GM23338 (cell line): ENCODE results near the gene DSG1. TPM values are rescaled to one million over a fixed set of nuclear protein-coding genes. Genes with fewer than 3 reads are reported as not detected.
A peak's percentile ranks its signal among the peaks of the same experiment; 100 is the strongest.

Experiments used
- ATAC-seq: fragments of 200-7000 bp; cut with Tn5 transposase; 3 replicates; pipeline ENCODE4 v1.9.1; 2020
- DNase-seq: peaks from one replicate; pipeline ENCODE4 v3.0.0-alpha.2; 2015; ENCODE audit warnings: low spot score
- H2AFZ ChIP-seq: fragments of 200-600 bp; sonication (generic); 2 replicates; pipeline ENCODE4 v1.8.0; 2016; ENCODE audit warnings: antibody characterized with exemption, mild to moderate bottlenecking, moderate library complexity
- H3F3A ChIP-seq: fragments of 200-600 bp; sonication (generic); replicated peaks from 2 replicates; pipeline ENCODE4 v1.8.0; 2017; ENCODE audit warnings: antibody characterized with exemption, mixed run types, low read depth
- H3K27ac ChIP-seq: fragments of 200-600 bp; sonication (generic); 2 replicates; pipeline ENCODE4 v1.6.1; 2016; ENCODE audit warnings: low read depth
- H3K27me3 ChIP-seq: fragments of 200-600 bp; sonication (generic); 2 replicates; pipeline ENCODE4 v1.8.0; 2016; ENCODE audit warnings: mild to moderate bottlenecking, mixed run types, moderate library complexity; ENCODE audit not compliant: insufficient read depth
- H3K36me3 ChIP-seq: fragments of 200-600 bp; sonication (generic); 2 replicates; pipeline ENCODE4 v1.8.0; 2016; ENCODE audit warnings: mild to moderate bottlenecking; ENCODE audit not compliant: insufficient read depth
- H3K4me1 ChIP-seq: fragments of 200-600 bp; sonication (generic); 2 replicates; pipeline ENCODE4 v1.8.0; 2016; ENCODE audit warnings: mild to moderate bottlenecking, moderate library complexity; ENCODE audit not compliant: insufficient read depth
- H3K4me2 ChIP-seq: fragments of 200-600 bp; sonication (generic); 2 replicates; pipeline ENCODE4 v1.7.1; 2017; ENCODE audit warnings: mixed run types
- H3K4me3 ChIP-seq: fragments of 200-600 bp; sonication (generic); 2 replicates; pipeline ENCODE4 v1.6.1; 2016; ENCODE audit warnings: mixed run types
- H3K79me2 ChIP-seq: fragments of 200-600 bp; sonication (generic); replicated peaks from 2 replicates; pipeline ENCODE4 v1.8.0; 2017; ENCODE audit warnings: mild to moderate bottlenecking; ENCODE audit not compliant: insufficient read depth
- H3K9me2 ChIP-seq: fragments of 200-600 bp; sonication (generic); 2 replicates; pipeline ENCODE4 v1.8.0; 2017; ENCODE audit not compliant: insufficient read depth
- H4K20me1 ChIP-seq: fragments of 200-600 bp; sonication (generic); replicated peaks from 2 replicates; pipeline ENCODE4 v1.8.0; 2017; ENCODE audit warnings: mild to moderate bottlenecking; ENCODE audit not compliant: insufficient read depth
- H3K27ac Mint-ChIP-seq: 2 replicates; pipeline ENCODE4 v1.8.0; 2020; ENCODE audit warnings: inconsistent platforms, mild to moderate bottlenecking, moderate library complexity, mixed read lengths
- H3K27me3 Mint-ChIP-seq: 3 replicates; pipeline ENCODE4 v1.8.0; 2022; ENCODE audit warnings: low read depth, mild to moderate bottlenecking, moderate library complexity, mixed read lengths, inconsistent platforms; ENCODE audit not compliant: insufficient read depth, poor library complexity
- H3K36me3 Mint-ChIP-seq: 3 replicates; pipeline ENCODE4 v1.8.0; 2021; ENCODE audit warnings: low read depth, mild to moderate bottlenecking, inconsistent platforms, moderate library complexity, mixed read lengths
- H3K4me1 Mint-ChIP-seq: 3 replicates; pipeline ENCODE4 v1.8.0; 2020; ENCODE audit warnings: mild to moderate bottlenecking, inconsistent platforms, mixed read lengths
- H3K4me3 Mint-ChIP-seq: 3 replicates; pipeline ENCODE4 v1.8.0; 2021; ENCODE audit warnings: moderate library complexity, mild to moderate bottlenecking, inconsistent platforms, mixed read lengths
- H3K9me3 Mint-ChIP-seq: 3 replicates; pipeline ENCODE4 v1.8.0; 2020; ENCODE audit warnings: moderate library complexity, mild to moderate bottlenecking, inconsistent platforms, mixed read lengths
- CREB1 ChIP-seq: fragments of 250-450 bp; sonication (Bioruptor Pico); IDR thresholded peaks from 2 replicates; pipeline ENCODE4 v1.5.0; 2020; ENCODE audit warnings: low read depth, mild to moderate bottlenecking, moderate library complexity
- EZH2 ChIP-seq: fragments of 200-600 bp; sonication (generic); IDR thresholded peaks from one replicate; pipeline ENCODE4 v1.8.0; 2017; ENCODE audit warnings: antibody characterized with exemption, mild to moderate bottlenecking, low read depth; ENCODE audit not compliant: unreplicated experiment
- EZH2phosphoT487 ChIP-seq: fragments of 200-600 bp; sonication (generic); IDR thresholded peaks from one replicate; pipeline ENCODE4 v1.8.1; 2018; ENCODE audit warnings: antibody characterized with exemption; ENCODE audit not compliant: unreplicated experiment
- JUNB ChIP-seq: IDR thresholded peaks from one replicate; pipeline ENCODE4 v1.6.1; 2016; ENCODE audit warnings: antibody characterized with exemption; ENCODE audit not compliant: unreplicated experiment
- NANOG ChIP-seq: IDR thresholded peaks from 2 replicates; pipeline ENCODE4 v1.6.1; 2016; ENCODE audit warnings: antibody characterized with exemption, borderline replicate concordance
- POLR2AphosphoS5 ChIP-seq: IDR thresholded peaks from 2 replicates; pipeline ENCODE4 v1.6.1; 2016; ENCODE audit warnings: antibody characterized with exemption, low read depth
- REST ChIP-seq: IDR thresholded peaks from one replicate; pipeline ENCODE4 v1.6.1; 2018; ENCODE audit warnings: antibody characterized with exemption; ENCODE audit not compliant: unreplicated experiment
- ZNF114 ChIP-seq: fragments of 250-450 bp; sonication (Bioruptor Pico); IDR thresholded peaks from 2 replicates; pipeline ENCODE4 v1.5.0; 2020; ENCODE audit warnings: mild to moderate bottlenecking, moderate library complexity
- ZNF331 ChIP-seq: fragments of 250-450 bp; sonication (Bioruptor Pico); IDR thresholded peaks from 2 replicates; pipeline ENCODE4 v1.5.0; 2020; ENCODE audit warnings: low read depth, mild to moderate bottlenecking, moderate library complexity
- ZNF462 ChIP-seq: fragments of 250-450 bp; sonication (Bioruptor Pico); IDR thresholded peaks from 2 replicates; pipeline ENCODE4 v1.5.0; 2020; ENCODE audit warnings: mild to moderate bottlenecking, moderate library complexity
- polyA plus RNA-seq: library from polyadenylated mRNA; unstranded; fragments of >200 nt; fragmentation: Nextera tagmentation; extraction: Ambion mirVana; gene quantifications from 2 replicates; pipeline ENCODE4 v1.2.1, GENCODE V29; 2016
- total RNA-seq: library from RNA; depleted of rRNA; stranded (reverse); fragments of >200 nt; shearing (Covaris generic); gene quantifications from 2 replicates; pipeline ENCODE4 v1.2.3, GENCODE V29; 2014
- TF ChIP-seq, protein P1 (sequence below): IDR thresholded peaks from 2 replicates; pipeline ENCODE4 v1.6.1; 2016; ENCODE audit warnings: antibody characterized with exemption
- TF ChIP-seq, protein P2 (sequence below), 2 experiments: fragments of 200-600 bp in 1 of 2; sonication (generic) in 1 of 2; conservative IDR thresholded peaks; 2 replicates each; pipeline versions ENCODE4 v1.5.1 to v1.6.1; 2016 to 2017; ENCODE audit warnings: antibody characterized with exemption in 2 of 2, low read depth in 2 of 2, mild to moderate bottlenecking in 2 of 2, moderate library complexity in 1 of 2

Gene DSG1
- total and polyA plus RNA-seq, 2 experiments from 2014 or later = not detected

GRCh38 chr18:31325051-31325450, 7.1 kb downstream of the DSG1 start:
- Histone ChIP-seq H3K4me2 (no peak overlapping the region), H3K9me2 (no peaks in the 10 kb centered on the region), H3K4me1 (peaks cover 22% of the 10 kb centered on the region), H3K4me3 (no peak overlapping the region), H3F3A (no peaks in the 10 kb centered on the region), H2AFZ (peak overlapping the region; percentile 57), H4K20me1 (no peaks in the 10 kb centered on the region), H3K27ac (no peak overlapping the region), H3K27me3 (no peaks in the 10 kb centered on the region), H3K36me3 (no peaks in the 10 kb centered on the region), H3K79me2 (no peaks in the 10 kb centered on the region)
- Mint-ChIP-seq H3K27ac (no peak overlapping the region), H3K4me1 (peaks cover 27% of the 10 kb centered on the region), H3K36me3 (no peaks in the 10 kb centered on the region), H3K27me3 (peaks cover 1% of the 10 kb centered on the region), H3K4me3 (no peak overlapping the region), H3K9me3 (no peaks in the 10 kb centered on the region)
- DNase-seq (no peak), ATAC-seq (no peak)
- no peak for TF ChIP-seq EZH2
- TF ChIP-seq, protein P1, sequence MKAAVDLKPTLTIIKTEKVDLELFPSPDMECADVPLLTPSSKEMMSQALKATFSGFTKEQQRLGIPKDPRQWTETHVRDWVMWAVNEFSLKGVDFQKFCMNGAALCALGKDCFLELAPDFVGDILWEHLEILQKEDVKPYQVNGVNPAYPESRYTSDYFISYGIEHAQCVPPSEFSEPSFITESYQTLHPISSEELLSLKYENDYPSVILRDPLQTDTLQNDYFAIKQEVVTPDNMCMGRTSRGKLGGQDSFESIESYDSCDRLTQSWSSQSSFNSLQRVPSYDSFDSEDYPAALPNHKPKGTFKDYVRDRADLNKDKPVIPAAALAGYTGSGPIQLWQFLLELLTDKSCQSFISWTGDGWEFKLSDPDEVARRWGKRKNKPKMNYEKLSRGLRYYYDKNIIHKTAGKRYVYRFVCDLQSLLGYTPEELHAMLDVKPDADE = no peak
- TF ChIP-seq JUNB = no peak
- no peak for TF ChIP-seq POLR2AphosphoS5
- no peak for TF ChIP-seq EZH2phosphoT487
- no peak for TF ChIP-seq REST
- TF ChIP-seq ZNF331 (CRISPR knock-in tag) = no peak
- TF ChIP-seq ZNF114 = no peak
- TF ChIP-seq, protein P2, sequence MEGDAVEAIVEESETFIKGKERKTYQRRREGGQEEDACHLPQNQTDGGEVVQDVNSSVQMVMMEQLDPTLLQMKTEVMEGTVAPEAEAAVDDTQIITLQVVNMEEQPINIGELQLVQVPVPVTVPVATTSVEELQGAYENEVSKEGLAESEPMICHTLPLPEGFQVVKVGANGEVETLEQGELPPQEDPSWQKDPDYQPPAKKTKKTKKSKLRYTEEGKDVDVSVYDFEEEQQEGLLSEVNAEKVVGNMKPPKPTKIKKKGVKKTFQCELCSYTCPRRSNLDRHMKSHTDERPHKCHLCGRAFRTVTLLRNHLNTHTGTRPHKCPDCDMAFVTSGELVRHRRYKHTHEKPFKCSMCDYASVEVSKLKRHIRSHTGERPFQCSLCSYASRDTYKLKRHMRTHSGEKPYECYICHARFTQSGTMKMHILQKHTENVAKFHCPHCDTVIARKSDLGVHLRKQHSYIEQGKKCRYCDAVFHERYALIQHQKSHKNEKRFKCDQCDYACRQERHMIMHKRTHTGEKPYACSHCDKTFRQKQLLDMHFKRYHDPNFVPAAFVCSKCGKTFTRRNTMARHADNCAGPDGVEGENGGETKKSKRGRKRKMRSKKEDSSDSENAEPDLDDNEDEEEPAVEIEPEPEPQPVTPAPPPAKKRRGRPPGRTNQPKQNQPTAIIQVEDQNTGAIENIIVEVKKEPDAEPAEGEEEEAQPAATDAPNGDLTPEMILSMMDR (conservative IDR thresholded peaks at IDR 0.05; ENCODE audit: low read depth in 2 of 2) = no peak
- no peak for TF ChIP-seq CREB1 (CRISPR knock-in tag)
- TF ChIP-seq ZNF462 = no peak
- TF ChIP-seq NANOG = no peak
